K562 (cell line): ENCODE data around the gene GP1BB. TPM values are rescaled to one million over a fixed set of nuclear protein-coding genes. Genes with fewer than 3 reads are reported as not detected.

ENCODE experiments used
- BCLAF1 ChIP-seq, 2 experiments: fragments of 450-650 bp in 1 of 2; IDR thresholded peaks; 2 replicates each; pipeline ENCODE4 v1.6.1; 2011 to 2017; ENCODE audit warnings: low read depth in 2 of 2, antibody characterized with exemption in 1 of 2, borderline replicate concordance in 1 of 2, low read length in 1 of 2, mild to moderate bottlenecking in 1 of 2, mixed read lengths in 1 of 2; ENCODE audit not compliant: control insufficient read depth in 1 of 2
- BRCA1 ChIP-seq, 2 experiments: fragments of 450-650 bp in 1 of 2; sonication (generic) in 1 of 2; formaldehyde crosslinking in 1 of 2; IDR thresholded peaks; 2 replicates each; pipeline versions ENCODE4 v1.5.0 to v1.6.1; 2017 to 2020; ENCODE audit warnings: mild to moderate bottlenecking in 1 of 2, missing genetic modification reagents in 1 of 2
- BRD4 ChIP-seq: fragments of 200-600 bp; sonication (generic); IDR thresholded peaks from 2 replicates; pipeline ENCODE4 v1.6.1; 2017; ENCODE audit warnings: inconsistent platforms
- CBFA2T3 ChIP-seq: fragments of 450-650 bp; IDR thresholded peaks from 2 replicates; pipeline ENCODE4 v1.6.1; 2017
- CBX2 ChIP-seq: fragments of 200-600 bp; sonication (generic); IDR thresholded peaks from one replicate; pipeline ENCODE4 v1.6.1; 2012; ENCODE audit warnings: mild to moderate bottlenecking, low read length, inconsistent platforms; ENCODE audit not compliant: insufficient read depth, poor library complexity, severe bottlenecking
- CHCHD3 ChIP-seq: fragments of 250-450 bp; sonication (Bioruptor Pico); IDR thresholded peaks from 2 replicates; pipeline ENCODE4 v2.1.2; 2022; ENCODE audit warnings: mild to moderate bottlenecking
- EWSR1 ChIP-seq: fragments of 450-650 bp; IDR thresholded peaks from 2 replicates; pipeline ENCODE4 v1.6.1; 2018; ENCODE audit warnings: borderline replicate concordance, mild to moderate bottlenecking, low read depth, moderate library complexity; ENCODE audit not compliant: partially characterized antibody
- FOXK1 ChIP-seq: sonication (generic); formaldehyde crosslinking; IDR thresholded peaks from 2 replicates; pipeline ENCODE4 v1.8.0; 2022; ENCODE audit warnings: missing genetic modification reagents, mild to moderate bottlenecking, borderline replicate concordance
- FOXM1 ChIP-seq, 2 experiments: fragments of 450-650 bp in 1 of 2; sonication (generic) in 1 of 2; formaldehyde crosslinking in 1 of 2; IDR thresholded peaks; 2 replicates each; pipeline versions ENCODE4 v1.6.1 to v1.9.0; 2017 to 2022; ENCODE audit warnings: low read depth in 2 of 2, mild to moderate bottlenecking in 2 of 2, missing genetic modification reagents in 1 of 2, moderate library complexity in 1 of 2
- GABPB2 ChIP-seq: fragments of 250-450 bp; sonication (Bioruptor Pico); conservative IDR thresholded peaks from 2 replicates; pipeline ENCODE4 v1.5.1; 2021; ENCODE audit warnings: mild to moderate bottlenecking
- GTF2F1 ChIP-seq: IDR thresholded peaks from 2 replicates; pipeline ENCODE4 v1.6.1; 2011; ENCODE audit warnings: low read depth, low read length, improper control_type of control experiment
- KDM4B ChIP-seq, 2 experiments: fragments of 450-650 bp in 1 of 2; sonication (generic) in 1 of 2; IDR thresholded peaks; 2 replicates each; pipeline ENCODE4 v1.6.1; 2016 to 2017; ENCODE audit warnings: borderline replicate concordance in 2 of 2, antibody characterized with exemption in 1 of 2, low read depth in 1 of 2, mild to moderate bottlenecking in 1 of 2
- KLF1 ChIP-seq: fragments of 450-650 bp; IDR thresholded peaks from 2 replicates; pipeline ENCODE4 v1.6.1; 2016; ENCODE audit warnings: missing genetic modification characterization, missing compliant biosample characterization
- KLF13 ChIP-seq: fragments of 450-650 bp; IDR thresholded peaks from 2 replicates; pipeline ENCODE4 v1.6.1; 2016; ENCODE audit warnings: missing genetic modification characterization, low read depth, mild to moderate bottlenecking, missing compliant biosample characterization, moderate library complexity, borderline replicate concordance
- MAFF ChIP-seq: IDR thresholded peaks from 2 replicates; pipeline ENCODE4 v1.6.1; 2012; ENCODE audit warnings: low read length, improper control_type of control experiment
- NCOA2 ChIP-seq, 2 experiments: fragments of 450-650 bp; IDR thresholded peaks; 2 replicates each; pipeline ENCODE4 v1.6.1; 2018; ENCODE audit warnings: mild to moderate bottlenecking in 2 of 2, moderate library complexity in 1 of 2; ENCODE audit not compliant: partially characterized antibody in 2 of 2
- PCBP2 ChIP-seq: fragments of 200-400 bp; formaldehyde crosslinking; IDR thresholded peaks from 2 replicates; pipeline ENCODE4 v1.6.1; 2018; ENCODE audit warnings: low read length, low read depth, mild to moderate bottlenecking, moderate library complexity; ENCODE audit not compliant: poor library complexity, severe bottlenecking
- POLR2A ChIP-seq: fragments of 450-650 bp; conservative IDR thresholded peaks from 2 replicates; pipeline ENCODE4 v1.6.1; 2016
- SAFB ChIP-seq: fragments of 200-400 bp; formaldehyde crosslinking; IDR thresholded peaks from 2 replicates; pipeline ENCODE4 v1.6.1; 2017; ENCODE audit warnings: low read depth, low read length, borderline replicate concordance
- ZNF347 ChIP-seq: fragments of 450-650 bp; formaldehyde crosslinking; IDR thresholded peaks from 2 replicates; pipeline ENCODE4 v1.4.0; 2020; ENCODE audit warnings: low read depth, mild to moderate bottlenecking, moderate library complexity
- ZNF589 ChIP-seq: fragments of 200-800 bp; sonication (Bioruptor generic); IDR thresholded peaks from 2 replicates; pipeline ENCODE4 v1.6.1; 2016; ENCODE audit warnings: low read depth, missing genetic modification characterization, missing compliant biosample characterization
- polyA plus RNA-seq, 8 experiments: library from polyadenylated mRNA; depleted of rRNA in 4 of 8; stranded (reverse) in 5 of 8; unstranded in 3 of 8; fragments of >200 nt; fragmentation: Nextera tagmentation in 2 of 8; fragmentation: Illumina TruSeq in 1 of 8; extraction: Ambion mirVana in 2 of 8; extraction: Trizol in 1 of 8; gene quantifications; 2 replicates each; pipeline versions ENCODE4 v1.2.1 to v1.2.3, GENCODE V29; 2011 to 2014; ENCODE audit warnings: inconsistent platforms in 1 of 8, missing spikeins in 1 of 8
- total RNA-seq, 7 experiments: library from RNA; depleted of rRNA in 6 of 7; stranded (reverse); fragments of >200 nt in 6 of 7; fragmentation: Illumina TruSeq in 2 of 7; extraction: Trizol in 2 of 7; gene quantifications; 2 replicates each; pipeline versions ENCODE4 v1.2.1 to v1.2.3, GENCODE V29; 2011 to 2021; ENCODE audit warnings: low replicate concordance in 1 of 7
- TF ChIP-seq, protein P1 (sequence below): fragments of 450-650 bp; IDR thresholded peaks from 2 replicates; pipeline ENCODE4 v1.6.1; 2016; ENCODE audit warnings: low read depth, mild to moderate bottlenecking, moderate library complexity
- TF ChIP-seq, protein P2 (sequence below): sonication (generic); formaldehyde crosslinking; IDR thresholded peaks from 2 replicates; pipeline ENCODE4 v1.8.0; 2022; ENCODE audit warnings: mild to moderate bottlenecking, missing genetic modification reagents

Gene GP1BB
- total and polyA plus RNA-seq, 9 of the 15 experiments (the other 6 are each of a cell fraction or from before 2014, with no cell fraction given) = 0.69 to 162 (median 2.8) TPM

GRCh38 chr22:19745155-19746101 lies 22.1 kb downstream of the GP1BB start (continued):
- TF ChIP-seq, protein P1, sequence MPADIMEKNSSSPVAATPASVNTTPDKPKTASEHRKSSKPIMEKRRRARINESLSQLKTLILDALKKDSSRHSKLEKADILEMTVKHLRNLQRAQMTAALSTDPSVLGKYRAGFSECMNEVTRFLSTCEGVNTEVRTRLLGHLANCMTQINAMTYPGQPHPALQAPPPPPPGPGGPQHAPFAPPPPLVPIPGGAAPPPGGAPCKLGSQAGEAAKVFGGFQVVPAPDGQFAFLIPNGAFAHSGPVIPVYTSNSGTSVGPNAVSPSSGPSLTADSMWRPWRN = no peak
- TF ChIP-seq ZNF347 (no peak), FOXK1 (CRISPR knock-in tag) (no peak), GABPB2 (no peak; the same call in 1 of the 2 replicates), PCBP2 (no peak), GTF2F1 (no peak), BCLAF1 (IDR thresholded peaks at IDR 0.05; ENCODE audit: borderline replicate concordance in 1 of 2, control insufficient read depth in 1 of 2, low read depth in 2 of 2, low read length in 1 of 2) (no peak), KDM4B (IDR thresholded peaks at IDR 0.05; ENCODE audit: borderline replicate concordance in 2 of 2, low read depth in 1 of 2) (no peak), ZNF589 (CRISPR knock-in tag) (no peak), KLF1 (tag) (0 out of 2 replicates have a peak, but pooled peaks have one; percentile 31), FOXM1 (IDR thresholded peaks at IDR 0.05; ENCODE audit: low read depth) (no peak), FOXM1 (CRISPR knock-in tag; IDR thresholded peaks at IDR 0.05; ENCODE audit: low read depth) (no peak), MAFF (no peak), CHCHD3 (CRISPR knock-in tag) (no peak), NCOA2 (IDR thresholded peaks at IDR 0.05; ENCODE audit: partially characterized antibody in 2 of 2) (no peak), POLR2A (no peak), BRCA1 (IDR thresholded peaks at IDR 0.05) (no peak), BRCA1 (CRISPR knock-in tag; IDR thresholded peaks at IDR 0.05) (no peak), CBX2 (no peak), BRD4 (no peak), EWSR1 (no peak), KLF13 (tag) (no peak), CBFA2T3 (no peak), SAFB (no peak)
- TF ChIP-seq, protein P2, sequence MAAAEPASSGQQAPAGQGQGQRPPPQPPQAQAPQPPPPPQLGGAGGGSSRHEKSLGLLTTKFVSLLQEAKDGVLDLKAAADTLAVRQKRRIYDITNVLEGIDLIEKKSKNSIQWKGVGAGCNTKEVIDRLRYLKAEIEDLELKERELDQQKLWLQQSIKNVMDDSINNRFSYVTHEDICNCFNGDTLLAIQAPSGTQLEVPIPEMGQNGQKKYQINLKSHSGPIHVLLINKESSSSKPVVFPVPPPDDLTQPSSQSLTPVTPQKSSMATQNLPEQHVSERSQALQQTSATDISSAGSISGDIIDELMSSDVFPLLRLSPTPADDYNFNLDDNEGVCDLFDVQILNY = no peak
